Erythroblast (primary cell): Measurements from ENCODE around the gene KMT5B.

Experiments used
- GATA1 ChIP-seq: IDR thresholded peaks from 2 replicates; pipeline ENCODE4 v1.6.1; 2011; ENCODE audit warnings: low read depth, mild to moderate bottlenecking, control low read depth, low read length, moderate library complexity
- POLR2A ChIP-seq: IDR thresholded peaks from 2 replicates; pipeline ENCODE4 v1.6.1; 2011; ENCODE audit warnings: mild to moderate bottlenecking, low read length

GRCh38 chr11:68106165-68106940 is 106.7 kb downstream of the KMT5B start:
- TF ChIP-seq POLR2A = no peak
- TF ChIP-seq GATA1 = no peak
